Adrenal gland (tissue), 12 donors: ENCODE data around the gene WNT7A. TPM values are rescaled to one million over a fixed set of nuclear protein-coding genes. Genes with fewer than 3 reads are reported as not detected.

Experiments used
- DNase-seq, 7 donors: peaks; one replicate each; pipeline ENCODE4 v3.0.0-alpha.2; 2019 to 2020
- H3K27ac ChIP-seq, 5 donors: fragments of 200-600 bp; sonication (generic) in 4 of 5; 1 replicate in 3 of 5; 2 replicates in 2 of 5; pipeline versions ENCODE4 v1.5.1 to v1.8.0; 2016 to 2020; ENCODE audit warnings: mild to moderate bottlenecking in 1 of 5
- H3K27me3 ChIP-seq: fragments of 200-600 bp; 2 replicates; pipeline ENCODE4 v1.8.0; 2021
- H3K36me3 ChIP-seq, 2 donors: fragments of 200-600 bp; replicated peaks in 1 of 2; 1 replicate in 1 of 2; 2 replicates in 1 of 2; pipeline versions ENCODE4 v1.5.1 to v1.8.0; 2018 to 2022
- H3K4me1 ChIP-seq, 2 donors: fragments of 200-600 bp; replicated peaks in 1 of 2; 1 replicate in 1 of 2; 2 replicates in 1 of 2; pipeline versions ENCODE4 v1.5.1 to v1.8.0; 2018 to 2021
- H3K4me3 ChIP-seq, 4 donors: fragments of 200-600 bp; sonication (generic) in 3 of 4; one replicate each; pipeline ENCODE4 v1.5.1; 2016 to 2018
- H3K9me3 ChIP-seq, 3 donors: fragments of 200-600 bp; sonication (generic) in 1 of 3; replicated peaks in 1 of 3; 1 replicate in 2 of 3; 2 replicates in 1 of 3; pipeline versions ENCODE4 v1.5.1 to v1.8.0; 2016 to 2021
- POLR2A ChIP-seq, 2 donors: fragments of 450-650 bp; IDR thresholded peaks; one replicate each; pipeline ENCODE4 v1.6.1; 2017; ENCODE audit warnings: antibody characterized with exemption in 2 of 2, mild to moderate bottlenecking in 2 of 2, moderate library complexity in 1 of 2
- WGBS, 4 donors: extraction: QIAGEN DNeasy Blood & Tissue Kit in 2 of 4; methylation state at CpG; one replicate each; pipeline versions ENCODE4 v1.1.5 to v1.1.7; 2013 to 2017; 5-methylcytosine and 5-hydroxymethylcytosine counted together
- intact Hi-C, 2 donors: fragments of 100-400 bp; cut with DNase I; formaldehyde crosslinking; loops; one replicate each; pipeline versions ENCODE4 v1.14.1 to v1.15.0; 2022 to 2023
- polyA plus RNA-seq, 3 donors: library from polyadenylated mRNA; stranded (reverse); fragments of 200-250 nt in 2 of 3; fragments of 350-450 nt in 1 of 3; fragmentation: Illumina TruSeq in 1 of 3; extraction: RNeasy Lipid Tissue Mini Kit (QIAGEN cat#74804) in 1 of 3; gene quantifications; one replicate each; pipeline ENCODE4 v1.2.3, GENCODE V29; 2013 to 2014
- total RNA-seq, 9 donors: library from RNA; depleted of rRNA in 4 of 9; stranded (reverse); fragments of >200 nt in 4 of 9; fragments of 120-200 nt in 1 of 9; fragmentation: NEBNext Ultra II Directional in 1 of 9; extraction: Animal tissue kit (Norgen Biotek cat#: 25700) in 1 of 9; gene quantifications; one replicate each; pipeline versions ENCODE4 v1.1.0 to v1.2.4, GENCODE V29; 2013 to 2023
- TF ChIP-seq, protein P1 (sequence below), 6 experiments: fragments of 450-650 bp in 4 of 6; fragments of 200-600 bp in 2 of 6; sonication (generic) in 1 of 6; IDR thresholded peaks; 1 replicate in 5 of 6; 2 replicates in 1 of 6; pipeline versions ENCODE4 v1.5.1 to v1.8.0; 2016 to 2021; ENCODE audit warnings: antibody characterized with exemption in 6 of 6, mild to moderate bottlenecking in 2 of 6, moderate library complexity in 1 of 6
- donor health status: healthy with polysubstance abuse.
- donor health status: Bipolar disorder and iron deficiency.
- donor health status: DM: yes; HTN: yes; CAD: no.
- donor health status: DM: no; HTN: no; CAD: no.
- donor health status: DM: no; HTN: no; CAD: no.
- donor health status: DM: yes; HTN: yes; CAD: no.

WNT7A gene
- total and polyA plus RNA-seq, 12 donors: under 0.01 TPM; not detected in 11

GRCh38 chr3:13883681-13884080 lies 3.8 kb upstream of the WNT7A start:
- Histone ChIP-seq H3K27me3 (peaks cover 29% of the 10 kb centered on the region), H3K36me3 (no peaks in the 10 kb centered on the region), H3K4me1 (peaks cover 0 to 4% of the 10 kb centered on the region in 2 donors), H3K9me3 (no peaks in the 10 kb centered on the region), H3K4me3 (no peak overlapping the region), H3K27ac (no peak overlapping the region)
- DNase-seq: peak in 2 of 7 donors; percentile 1 to 3
- intact Hi-C loops: loop anchor here (5.0 kb wide), 1 partner anchor 226 kb away; no protein-coding TSS in a partner anchor
- TF ChIP-seq POLR2A (IDR thresholded peaks at IDR 0.05): no peak
- TF ChIP-seq, protein P1, sequence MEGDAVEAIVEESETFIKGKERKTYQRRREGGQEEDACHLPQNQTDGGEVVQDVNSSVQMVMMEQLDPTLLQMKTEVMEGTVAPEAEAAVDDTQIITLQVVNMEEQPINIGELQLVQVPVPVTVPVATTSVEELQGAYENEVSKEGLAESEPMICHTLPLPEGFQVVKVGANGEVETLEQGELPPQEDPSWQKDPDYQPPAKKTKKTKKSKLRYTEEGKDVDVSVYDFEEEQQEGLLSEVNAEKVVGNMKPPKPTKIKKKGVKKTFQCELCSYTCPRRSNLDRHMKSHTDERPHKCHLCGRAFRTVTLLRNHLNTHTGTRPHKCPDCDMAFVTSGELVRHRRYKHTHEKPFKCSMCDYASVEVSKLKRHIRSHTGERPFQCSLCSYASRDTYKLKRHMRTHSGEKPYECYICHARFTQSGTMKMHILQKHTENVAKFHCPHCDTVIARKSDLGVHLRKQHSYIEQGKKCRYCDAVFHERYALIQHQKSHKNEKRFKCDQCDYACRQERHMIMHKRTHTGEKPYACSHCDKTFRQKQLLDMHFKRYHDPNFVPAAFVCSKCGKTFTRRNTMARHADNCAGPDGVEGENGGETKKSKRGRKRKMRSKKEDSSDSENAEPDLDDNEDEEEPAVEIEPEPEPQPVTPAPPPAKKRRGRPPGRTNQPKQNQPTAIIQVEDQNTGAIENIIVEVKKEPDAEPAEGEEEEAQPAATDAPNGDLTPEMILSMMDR (IDR thresholded peaks at IDR 0.05): no peak
- 53 to 75% (median 59%) methylated on average over 2 of the region's 2 CpGs for WGBS, 4 donors

DNA sequence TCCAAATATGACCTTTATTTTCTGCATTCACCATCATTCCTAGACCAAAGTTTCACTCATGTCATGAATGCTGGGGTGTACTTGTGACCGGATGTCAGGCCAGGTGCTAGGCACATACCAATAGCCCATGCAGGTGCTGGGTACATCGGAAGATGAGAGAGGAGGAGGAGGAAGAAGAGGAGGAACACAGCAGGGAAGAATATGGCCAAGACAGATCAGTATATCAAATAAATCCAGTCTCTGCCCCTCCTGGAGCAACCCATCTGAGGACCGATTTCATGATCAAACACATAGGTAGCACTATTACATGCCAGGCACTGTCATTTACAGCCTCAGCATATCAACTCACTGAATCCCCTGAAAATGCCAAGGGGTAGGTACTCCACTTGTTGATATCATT lies 3.0 kb upstream of the WNT7A start:
- Histone ChIP-seq H3K36me3 (no peaks in the 10 kb centered on the region), H3K9me3 (no peaks in the 10 kb centered on the region), H3K27ac (no peak overlapping the region), H3K4me3 (no peak overlapping the region), H3K4me1 (peaks cover 0 to 10% of the 10 kb centered on the region in 2 donors), H3K27me3 (peaks cover 37% of the 10 kb centered on the region)
- peak in 1 of 7 donors; percentile 2 for DNase-seq
- intact Hi-C loops: loop anchor here (5.0 kb wide), 1 partner anchor 226 kb away; no protein-coding TSS in a partner anchor
- 72 to 93% (median 72%) methylated on average over 3 of the region's 3 CpGs for WGBS, 4 donors
- no peak for TF ChIP-seq POLR2A (IDR thresholded peaks at IDR 0.05)
- TF ChIP-seq, protein P1 (IDR thresholded peaks at IDR 0.05): no peak

- peak in 1 of 7 donors; percentile 15 for DNase-seq
- H3K9me3 ChIP-seq: no peaks in the 10 kb centered on the region
- no peak overlapping the region for H3K4me3 ChIP-seq
- H3K4me1 ChIP-seq: peaks cover 0 to 10% of the 10 kb centered on the region in 2 donors
- TF ChIP-seq, protein P1 (IDR thresholded peaks at IDR 0.05): no peak
- no peak for TF ChIP-seq POLR2A (IDR thresholded peaks at IDR 0.05)
- 70 to 78% (median 75%) methylated on average over 7 of the region's 7 CpGs for WGBS, 4 donors
- no peaks in the 10 kb centered on the region for H3K36me3 ChIP-seq
- intact Hi-C loops: loop anchor here (5.0 kb wide), 1 partner anchor 224 kb away; no protein-coding TSS in a partner anchor
- no peak overlapping the region for H3K27ac ChIP-seq
- H3K27me3 ChIP-seq: peaks cover 48% of the 10 kb centered on the region
Measured at GRCh38 chr3:13881536-13882410, 1.9 kb upstream of the WNT7A start.

GRCh38 chr3:13880811-13881156 lies 913 bp upstream of the WNT7A start:
- peaks cover 55% of the 10 kb centered on the region for H3K27me3 ChIP-seq
- H3K9me3 ChIP-seq: no peaks in the 10 kb centered on the region
- TF ChIP-seq, protein P1 (IDR thresholded peaks at IDR 0.05): no peak
- no peak for TF ChIP-seq POLR2A (IDR thresholded peaks at IDR 0.05)
- intact Hi-C loops: loop anchor here (5.0 kb wide), 1 partner anchor 223 kb away; no protein-coding TSS in a partner anchor
- H3K36me3 ChIP-seq: no peaks in the 10 kb centered on the region
- peaks cover 0 to 10% of the 10 kb centered on the region in 2 donors for H3K4me1 ChIP-seq
- DNase-seq: peak in 1 of 7 donors; percentile 9
- WGBS, 4 donors: 4 to 5% methylated on average over 15 of the region's 15 CpGs; no CpG with 5 or more reads in 2 of the 4 donors
- no peak overlapping the region for H3K27ac ChIP-seq
- no peak overlapping the region for H3K4me3 ChIP-seq
